Kidney tubule cell (primary cell): ENCODE data around the gene CITED4.

Experiments used
- DNase-seq: peaks from one replicate; pipeline ENCODE4 v3.0.0-alpha.2; 2018; ENCODE audit warnings: low spot score

CITED4 gene

DNA sequence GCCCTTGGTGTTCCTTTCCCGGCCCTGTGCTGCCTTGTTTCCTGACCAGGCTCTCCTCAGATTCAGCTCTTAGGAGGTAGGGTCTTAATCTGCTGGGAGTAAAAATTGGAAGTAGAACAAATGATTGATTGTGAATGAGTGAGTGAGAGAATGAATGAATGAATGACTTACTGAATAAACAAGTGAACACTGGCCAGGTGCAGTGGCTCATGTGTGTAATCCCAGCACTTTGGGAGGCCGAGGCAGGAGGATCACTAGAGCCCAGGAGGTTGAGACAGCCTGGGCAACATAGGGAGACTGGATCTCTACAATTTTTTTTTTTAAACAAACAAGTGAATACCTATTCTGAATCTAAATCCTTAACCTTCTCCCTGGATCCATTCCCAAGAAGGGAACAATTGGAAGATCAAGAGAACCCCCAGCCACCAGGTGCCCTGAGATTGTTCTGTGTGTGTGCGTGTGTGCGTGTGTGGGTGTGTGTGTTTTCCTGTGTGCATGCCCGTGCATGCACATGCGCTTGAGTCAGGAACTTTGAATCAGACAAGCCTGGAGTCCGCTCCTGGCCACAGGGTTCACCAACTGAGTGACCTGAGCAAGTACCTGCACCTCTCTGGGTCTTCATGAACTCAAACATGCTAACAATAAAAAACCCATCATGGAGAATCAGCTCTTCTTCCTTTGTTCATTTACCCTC is 24.3 kb upstream of the CITED4 start:
- DNase-seq = no peak

DNA sequence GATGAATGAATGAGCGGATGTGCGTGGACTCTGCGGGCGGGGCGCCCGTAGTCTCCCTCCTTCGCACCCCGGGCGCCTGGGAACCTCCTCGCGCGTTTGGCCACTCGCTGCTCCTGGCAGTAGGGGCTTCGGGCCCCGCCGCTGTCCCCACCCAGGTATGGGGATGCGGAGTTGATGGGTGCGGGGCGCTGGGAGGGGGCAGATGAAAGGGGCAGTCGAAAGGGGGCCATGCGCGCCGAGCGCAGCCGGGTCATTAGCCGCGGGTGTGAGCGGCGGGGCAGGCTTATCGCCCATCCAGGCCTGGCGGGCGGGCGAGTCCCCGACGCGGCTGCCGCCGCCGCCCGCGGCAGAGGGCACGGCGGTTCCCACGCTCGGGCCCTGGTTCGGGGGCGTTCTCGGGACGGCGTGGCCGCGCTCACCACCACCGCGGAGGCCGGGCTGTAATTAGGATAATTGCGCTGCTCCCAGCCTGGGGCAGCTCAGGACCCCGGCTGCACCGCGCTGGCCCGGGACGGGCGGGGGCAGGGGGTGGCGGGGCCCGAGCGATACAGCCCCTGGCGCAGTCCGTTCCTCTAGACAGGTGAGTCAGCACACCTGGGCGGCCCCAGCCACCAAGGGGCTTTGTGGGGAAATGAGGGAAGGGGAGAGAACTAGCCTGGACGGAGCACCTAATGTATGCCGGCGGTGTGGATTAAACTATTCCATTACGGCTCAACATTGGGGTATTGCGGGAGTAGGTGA is 22.1 kb upstream of the CITED4 start:
- no peak for DNase-seq

DNA sequence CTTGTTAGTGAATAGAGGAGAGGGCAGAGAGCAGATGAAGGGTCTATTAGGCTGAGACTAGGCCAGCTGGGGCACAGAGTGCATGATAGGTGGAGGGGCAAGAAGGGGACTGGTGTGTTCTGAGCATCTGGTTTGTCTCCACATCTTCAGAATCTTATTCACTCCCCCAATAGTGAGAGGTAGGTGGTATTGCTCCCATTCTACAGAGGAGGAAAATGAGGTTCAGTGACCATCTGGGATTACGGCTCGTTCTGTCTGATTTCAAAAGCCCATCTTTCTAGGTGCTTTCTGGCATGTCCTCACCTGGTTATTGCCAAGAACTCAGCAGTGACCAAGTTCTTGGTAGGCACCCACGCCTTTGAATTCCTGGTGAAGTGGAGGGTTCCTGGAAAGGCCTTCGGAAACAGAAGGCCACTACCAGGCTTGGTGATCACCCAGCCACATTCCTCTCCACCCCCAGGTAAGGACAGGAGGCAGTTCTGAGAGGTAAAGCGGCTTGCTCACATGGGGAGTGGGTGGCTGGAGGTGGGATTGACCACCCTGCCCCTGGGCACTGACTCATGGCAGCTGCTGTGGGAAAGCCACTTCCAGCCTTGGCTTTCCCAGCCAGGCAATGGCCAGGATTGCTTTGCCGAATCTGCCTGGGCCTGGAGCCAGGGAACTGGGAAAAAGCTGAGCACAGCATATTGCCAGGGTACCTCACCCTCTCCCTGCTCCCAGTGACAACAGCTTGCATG is 18.8 kb upstream of the CITED4 start:
- no peak for DNase-seq

DNA sequence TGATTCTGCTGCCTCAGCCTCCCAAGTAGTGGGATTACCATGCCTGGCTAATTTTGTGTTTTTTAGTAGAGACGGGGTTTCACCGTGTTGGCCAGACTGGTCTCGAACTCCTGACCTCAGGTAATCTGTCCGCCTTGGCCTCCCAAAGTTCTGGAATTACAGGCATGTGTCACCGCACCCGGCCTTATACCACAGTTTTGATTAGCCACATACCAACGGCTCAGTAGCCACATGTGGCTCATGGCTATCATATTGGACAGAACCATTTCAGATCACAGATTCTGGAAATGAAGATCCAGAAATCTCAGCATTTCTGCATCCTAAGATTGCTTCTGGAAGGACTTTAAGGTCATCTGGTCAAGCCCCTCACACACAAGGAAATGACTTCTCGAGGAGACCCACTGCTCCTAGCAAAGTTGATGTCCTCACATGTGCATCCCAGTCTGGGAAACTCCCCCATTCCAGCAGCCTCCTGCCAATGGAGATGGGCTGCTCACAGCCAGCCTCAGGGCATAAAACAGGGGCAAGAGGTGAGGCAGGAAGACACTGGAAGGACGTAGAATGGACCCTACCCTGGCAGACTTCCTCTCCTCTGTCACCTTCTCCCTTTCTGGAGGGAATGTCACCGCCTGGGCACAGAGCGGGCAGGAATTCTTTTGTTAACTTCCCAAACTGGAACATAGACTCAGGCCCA is 17.5 kb upstream of the CITED4 start:
- no peak for DNase-seq

DNA sequence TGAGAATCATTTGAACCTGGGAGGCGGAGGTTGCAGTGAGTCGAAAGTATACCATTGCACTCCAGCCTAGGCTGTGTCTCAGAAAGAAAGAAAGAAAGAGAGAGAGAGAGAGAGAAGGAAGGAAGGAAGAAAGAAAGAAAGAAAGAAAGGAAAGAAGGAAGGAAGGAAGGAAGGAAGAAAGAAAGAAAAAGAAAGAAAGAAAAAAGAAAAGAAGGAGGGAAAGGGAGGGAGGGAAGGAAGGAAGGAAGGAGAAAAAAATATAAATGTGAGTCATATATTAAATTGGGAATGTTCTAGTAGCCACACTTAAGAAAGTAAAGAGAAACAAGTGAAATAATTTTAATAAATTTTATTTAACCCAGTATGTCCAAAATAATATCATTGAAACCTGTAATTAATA is 16.7 kb upstream of the CITED4 start:
- no peak for DNase-seq

DNA sequence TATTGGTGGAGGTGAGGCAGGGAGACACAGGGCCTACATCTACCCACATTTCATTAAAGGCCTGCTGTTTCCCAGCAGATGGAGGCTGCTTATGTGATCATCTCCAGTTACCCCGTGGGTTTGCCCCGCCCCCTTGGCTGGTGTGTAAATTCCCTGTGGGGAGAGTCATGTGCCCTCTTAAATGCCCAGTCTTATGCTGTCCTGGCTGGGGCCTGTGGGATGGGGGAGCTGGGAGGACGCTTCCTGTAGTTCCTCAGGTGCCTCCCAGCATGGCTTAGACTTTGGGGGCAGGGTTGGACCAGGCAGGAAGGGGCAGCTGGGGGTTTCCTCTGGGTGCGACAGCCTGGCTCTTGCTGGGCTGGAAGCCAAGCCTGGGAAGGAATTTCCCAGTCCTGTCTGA is 15.5 kb upstream of the CITED4 start:
- DNase-seq = peak; percentile 99

DNA sequence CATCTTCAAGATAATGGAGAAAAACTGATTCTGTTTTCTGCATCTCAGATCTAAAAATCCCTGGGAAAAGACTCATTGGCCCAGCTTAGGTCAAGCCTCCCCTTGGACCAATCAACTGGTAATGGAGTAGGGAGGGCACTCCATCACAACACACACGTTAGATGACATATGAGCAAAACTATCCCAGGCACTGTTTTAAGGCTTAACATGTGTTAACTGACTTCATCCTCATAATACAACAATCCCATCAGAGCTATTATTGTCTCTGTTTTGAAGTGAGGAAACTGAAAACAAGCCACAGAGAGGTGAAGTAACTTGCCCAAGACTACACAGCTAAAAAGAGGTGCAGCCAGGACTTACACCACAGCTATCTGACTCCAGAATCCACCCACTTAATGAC is 14.7 kb upstream of the CITED4 start:
- no peak for DNase-seq

DNA sequence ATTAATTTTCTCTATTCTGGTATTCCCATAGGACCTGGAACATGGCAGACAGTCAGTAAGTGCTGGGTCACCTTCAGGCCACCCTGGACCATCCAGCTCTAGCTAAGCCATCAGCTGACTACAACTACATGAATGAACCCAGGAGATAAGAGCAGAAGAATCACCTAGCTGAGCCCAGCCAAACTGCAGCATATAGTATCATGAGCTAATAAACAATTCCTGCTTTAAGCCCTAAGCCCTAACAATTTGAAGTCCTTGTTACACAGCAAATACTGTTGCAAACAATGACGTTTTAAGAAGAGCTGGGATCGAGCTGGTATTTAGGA is 14.2 kb upstream of the CITED4 start:
- DNase-seq = no peak

DNA sequence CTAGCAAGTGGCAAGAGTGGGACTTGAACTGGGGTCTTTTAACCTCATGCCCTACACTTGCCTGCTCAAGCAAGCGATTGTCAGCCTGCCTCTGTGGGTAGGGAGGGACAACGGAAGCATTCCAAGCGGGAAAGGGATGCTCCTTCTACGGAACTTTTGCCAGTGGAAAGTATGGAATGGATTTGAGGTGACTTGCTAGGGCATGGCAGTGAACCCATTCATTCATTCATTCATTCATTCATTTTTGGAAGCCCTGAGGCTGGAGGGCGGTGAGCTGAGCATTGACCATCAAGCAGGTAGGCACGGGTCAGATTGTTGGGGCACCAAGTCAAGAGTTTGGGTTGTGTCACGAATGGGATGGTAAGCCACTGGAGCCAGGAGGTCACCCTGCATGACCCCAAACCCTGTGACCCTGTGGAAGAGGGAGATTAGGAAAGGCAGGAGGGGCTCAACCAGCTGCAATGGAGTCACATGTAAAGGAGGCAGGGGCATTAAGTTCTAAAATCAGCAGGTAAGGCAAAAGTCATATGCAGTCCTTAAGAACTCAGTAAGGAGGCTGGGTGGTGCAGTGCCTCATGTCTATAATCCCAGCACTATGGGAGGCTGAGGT is 11.8 kb upstream of the CITED4 start:
- no peak for DNase-seq

DNA sequence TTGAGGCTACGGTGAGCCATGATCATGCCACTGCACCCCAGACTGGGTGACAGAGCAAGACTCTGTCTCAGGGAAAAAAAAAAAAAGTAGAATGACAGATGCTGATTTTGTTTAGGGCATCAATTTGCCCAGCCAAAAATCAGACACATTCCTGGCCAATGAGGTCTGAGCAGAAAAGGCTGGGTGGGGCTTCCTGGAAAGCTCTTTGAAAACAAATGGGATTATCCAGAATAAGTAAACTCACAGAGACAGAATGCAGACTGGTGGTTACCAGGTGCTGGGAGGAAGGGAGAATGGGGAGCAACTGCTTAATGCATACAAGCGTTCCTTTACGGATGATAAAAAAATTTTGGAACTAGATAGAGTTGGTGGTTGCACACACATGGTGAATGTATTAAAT is 10.1 kb upstream of the CITED4 start:
- no peak for DNase-seq

DNA sequence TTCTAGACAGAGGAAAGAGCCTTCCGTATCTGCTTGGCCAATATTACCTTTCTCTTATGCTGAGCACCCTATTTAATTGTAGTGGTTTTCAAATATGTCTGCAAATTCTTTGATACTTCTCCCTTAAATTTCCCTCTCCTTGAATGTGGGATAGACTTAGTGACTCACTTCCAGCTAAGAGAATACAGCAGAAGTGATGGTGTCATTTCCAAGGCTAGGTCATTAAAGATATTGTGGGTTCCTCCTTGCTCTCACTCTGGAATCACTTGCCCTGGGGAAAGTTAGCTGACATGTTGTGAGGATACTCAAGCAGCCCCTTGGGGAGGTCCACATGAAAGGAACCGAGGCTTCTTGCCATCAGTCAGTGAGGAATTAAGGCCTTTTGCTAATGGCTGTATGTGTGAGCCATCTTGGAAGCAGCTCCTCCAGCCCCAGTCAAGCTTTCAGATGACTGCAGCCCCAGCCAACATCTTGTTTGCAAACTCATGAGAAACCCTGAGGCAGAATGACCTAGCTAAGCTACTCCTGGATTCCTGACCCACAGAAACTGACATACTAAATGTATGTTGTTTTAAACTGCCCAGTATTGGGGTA is 8.1 kb upstream of the CITED4 start:
- DNase-seq = peak; percentile 63

DNA sequence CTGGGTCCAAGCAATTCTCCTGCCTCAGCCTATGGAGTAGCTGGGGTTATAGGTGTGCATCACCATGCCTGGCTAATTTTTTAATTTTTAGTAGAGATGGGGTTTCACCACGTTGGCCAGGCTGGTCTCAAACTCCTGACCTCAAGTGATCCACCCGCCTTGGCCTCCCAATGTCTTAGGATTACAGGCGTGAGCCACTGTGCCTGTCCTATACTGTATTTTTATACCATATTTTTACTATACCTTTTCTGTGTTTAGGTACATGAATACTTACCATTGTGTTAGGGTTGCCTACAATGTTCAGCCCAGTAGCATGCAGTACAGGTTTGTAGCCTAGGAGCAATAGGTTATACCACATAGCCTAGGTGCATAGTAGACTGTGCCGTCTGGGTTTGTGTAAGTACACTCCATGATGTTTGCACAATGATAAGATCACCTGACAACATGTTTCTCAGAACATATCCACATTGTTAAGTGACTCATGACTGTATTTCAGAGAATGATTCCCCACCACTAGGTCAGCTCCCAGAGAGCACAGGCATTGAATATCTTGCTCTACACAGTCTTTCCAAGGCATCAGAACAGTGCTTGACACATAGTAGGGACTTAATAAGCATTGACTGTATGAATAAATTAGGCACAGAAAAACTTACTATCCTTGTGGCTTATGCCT is 6.0 kb upstream of the CITED4 start:
- DNase-seq = peak; percentile 79

DNA sequence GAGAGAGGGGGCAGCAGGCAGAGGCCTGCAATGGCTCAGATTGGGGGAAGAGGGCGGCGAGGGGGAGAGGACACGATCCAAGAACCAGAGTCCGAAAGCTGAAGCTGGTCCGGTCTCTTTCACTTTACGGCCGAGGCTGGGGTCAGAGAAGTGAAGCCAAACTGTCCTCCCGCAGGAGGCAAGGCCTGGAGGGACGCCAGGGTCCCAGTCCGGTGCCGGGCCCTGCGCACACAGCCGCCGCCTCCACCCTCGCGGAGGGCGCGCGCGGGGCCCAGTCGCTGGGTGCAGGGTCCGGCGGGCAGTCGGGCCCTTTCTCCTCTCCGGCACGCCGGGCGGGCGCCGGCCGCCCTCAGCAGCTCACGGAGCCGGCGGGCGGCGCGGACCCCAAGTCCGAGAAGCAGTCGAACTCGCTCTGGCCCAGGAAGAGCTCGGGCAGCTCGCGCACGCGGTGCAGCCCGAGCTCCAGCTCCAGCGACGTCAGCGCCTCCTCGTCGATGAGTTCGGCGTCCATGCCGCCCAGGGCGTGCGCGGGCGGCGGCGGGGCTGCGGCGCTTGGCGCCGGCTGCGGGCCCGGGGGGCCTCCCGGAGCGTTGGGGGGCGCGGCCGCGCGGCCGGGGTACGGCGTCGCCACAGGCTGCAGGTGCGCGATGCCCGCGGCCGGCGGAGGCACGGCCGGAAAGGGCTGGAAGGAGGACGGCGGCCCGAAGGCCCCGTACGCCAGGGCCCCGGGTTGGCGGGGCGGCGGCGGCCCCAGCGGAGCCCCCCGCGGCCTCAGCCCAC is 749 bp downstream of the CITED4 start:
- peak; percentile 53 for DNase-seq

DNA sequence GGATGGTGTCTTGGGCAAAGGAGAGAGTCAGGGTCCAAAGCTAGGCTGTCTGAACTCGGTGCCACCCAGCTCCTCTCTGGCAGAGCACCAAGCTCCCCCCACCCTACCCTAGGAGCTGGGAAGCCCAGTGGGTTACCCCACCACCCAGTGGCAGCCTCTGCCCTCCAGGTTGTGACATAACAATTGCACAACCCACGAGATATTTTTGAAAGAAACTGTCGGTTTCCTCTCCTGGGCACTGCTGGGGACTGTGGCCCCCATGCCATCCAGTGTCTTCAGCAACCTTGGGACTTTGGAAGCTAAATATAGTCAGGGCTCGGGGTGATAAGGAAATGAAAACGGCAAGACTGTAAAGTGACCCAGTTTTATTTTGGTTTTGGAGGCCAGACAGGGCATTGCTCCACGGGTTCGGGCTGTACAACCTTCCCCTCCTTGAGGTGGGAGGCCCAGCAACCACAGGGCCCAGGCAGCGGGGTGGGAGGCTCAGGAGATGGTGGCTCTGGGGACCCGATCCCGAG is 1.4 kb downstream of the CITED4 start:
- no peak for DNase-seq

DNA sequence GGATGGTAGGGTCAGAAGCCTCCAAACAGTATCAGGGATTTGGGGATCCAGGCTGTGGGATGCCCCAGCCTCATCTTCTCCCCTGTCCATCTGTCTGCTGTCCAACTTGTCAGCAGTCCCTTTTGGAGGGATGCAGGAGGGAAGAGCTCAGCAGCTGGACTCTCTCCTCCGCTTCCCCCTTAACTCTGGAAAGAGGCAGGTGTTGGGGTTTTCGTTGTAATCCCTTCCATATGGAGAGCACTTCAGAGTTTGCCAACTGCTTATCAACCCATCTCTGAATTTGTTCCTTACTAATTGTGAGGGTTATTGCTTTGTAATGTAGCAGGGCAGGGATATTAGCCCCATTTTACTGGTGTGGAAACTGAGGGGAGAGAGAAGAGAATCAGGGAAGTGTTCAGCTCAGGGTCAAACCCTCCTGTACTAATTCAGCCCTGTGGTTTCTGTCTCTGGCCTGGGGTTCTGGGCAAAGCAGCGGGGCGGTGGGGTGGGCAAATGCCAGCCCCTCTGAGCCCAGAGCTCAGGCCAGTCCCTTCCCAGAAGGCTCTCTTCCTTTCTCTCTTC is 3.2 kb downstream of the CITED4 start:
- DNase-seq = no peak

DNA sequence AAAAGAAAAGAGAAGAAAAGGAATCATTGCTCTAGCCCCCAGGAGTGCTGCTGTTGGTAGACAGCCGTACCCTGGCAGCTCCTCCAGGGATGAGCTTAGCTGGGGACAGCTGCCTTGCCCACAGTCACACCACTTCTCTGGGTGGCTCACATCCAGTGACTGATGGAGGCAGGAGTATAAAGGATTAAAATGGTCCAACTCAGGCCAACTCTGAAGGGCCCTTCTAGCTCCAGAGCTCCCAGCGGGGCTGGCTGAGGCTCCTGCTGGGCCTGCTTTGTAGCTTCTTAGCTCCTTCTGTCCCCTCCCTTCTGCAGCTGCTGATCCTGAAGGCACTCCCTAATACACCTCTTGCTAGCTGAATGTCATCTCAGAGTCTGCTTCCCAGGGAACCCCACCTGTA is 4.4 kb downstream of the CITED4 start:
- no peak for DNase-seq

DNA sequence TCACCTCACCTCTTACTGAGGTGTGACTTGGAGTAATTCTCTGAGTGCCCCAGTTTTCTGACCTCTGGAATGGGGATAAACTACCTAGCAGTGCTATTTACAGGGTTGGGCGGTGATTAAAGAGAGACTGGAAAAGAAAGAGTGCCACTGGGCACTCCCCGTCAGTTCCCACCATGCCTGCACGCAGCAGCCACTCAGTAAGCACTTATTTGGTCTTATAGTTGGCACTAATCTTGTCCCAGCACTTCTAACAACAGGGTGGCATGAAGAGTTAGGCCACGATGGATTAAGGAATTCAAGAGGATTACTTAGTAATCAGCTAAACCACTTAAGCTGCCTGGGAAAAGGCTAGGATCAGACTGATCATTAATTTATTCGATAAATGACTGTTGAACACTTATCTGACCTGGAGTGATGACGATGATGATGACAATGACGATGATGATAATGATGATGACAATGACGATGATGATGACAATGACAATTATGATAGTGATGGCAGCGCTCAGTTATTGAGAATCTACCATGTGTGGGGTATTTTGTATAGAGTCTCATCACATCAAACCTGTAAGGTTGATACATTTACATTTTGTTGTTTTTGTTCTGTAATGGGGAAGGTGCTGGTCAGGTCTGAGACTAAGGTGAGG is 5.4 kb downstream of the CITED4 start:
- no peak for DNase-seq

DNA sequence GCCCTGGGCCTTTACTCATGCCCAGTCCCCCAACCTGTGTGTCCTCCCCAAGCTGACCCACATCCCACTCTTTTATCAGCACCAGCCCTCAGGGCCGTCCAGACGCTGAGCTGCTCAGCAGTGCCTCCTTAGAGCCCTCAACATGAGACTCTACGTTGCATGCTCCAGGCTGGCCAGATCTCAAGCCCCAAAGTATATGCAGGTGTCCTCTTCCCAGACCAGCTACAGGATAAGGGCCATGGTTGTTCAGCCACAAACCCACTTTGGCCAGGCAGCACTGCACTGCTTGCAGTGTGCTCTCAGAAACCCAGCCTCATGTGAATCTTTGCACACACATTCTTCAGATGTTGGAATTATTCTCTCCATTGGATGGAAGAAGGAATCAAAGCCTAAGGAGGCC is 6.0 kb downstream of the CITED4 start:
- DNase-seq = no peak

DNA sequence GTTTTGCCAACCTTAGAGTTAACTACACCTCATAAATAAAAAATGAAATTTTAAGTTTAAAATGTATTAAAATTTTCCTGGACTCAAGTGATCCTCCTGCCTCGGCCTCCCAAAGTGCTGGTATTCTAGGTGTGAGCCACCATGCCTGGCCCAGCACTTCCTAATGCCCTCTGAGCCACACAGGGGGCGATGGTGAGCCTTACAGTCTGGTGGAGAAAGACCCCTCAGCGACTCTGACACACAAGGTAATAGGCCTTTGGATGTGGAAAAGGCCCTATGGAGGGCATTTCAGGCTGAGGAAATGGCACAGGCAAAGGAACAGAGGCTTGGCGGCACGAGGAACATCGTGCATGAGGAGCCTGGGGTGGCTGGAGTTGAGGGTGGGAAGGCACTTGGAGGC is 6.7 kb downstream of the CITED4 start:
- DNase-seq = no peak

DNA sequence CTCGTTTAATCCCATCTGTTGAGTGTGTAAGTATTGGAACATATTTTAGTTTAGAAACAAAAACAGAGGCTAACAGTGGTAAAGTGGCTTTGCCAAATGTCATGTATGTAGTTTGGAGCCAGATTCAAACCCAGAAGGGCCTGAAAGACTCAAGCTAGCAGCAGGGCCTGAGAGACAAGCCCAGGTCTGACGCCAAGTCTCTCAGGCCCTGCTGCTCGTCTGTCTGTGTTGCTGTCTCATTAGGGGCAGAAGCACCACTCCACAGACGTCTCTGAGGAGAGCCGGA is 8.3 kb downstream of the CITED4 start:
- no peak for DNase-seq
